GM18508 (cell line): ENCODE results near the gene WNT3.

ENCODE experiments used
- ATAC-seq: cut with Tn5 transposase; IDR thresholded peaks from one replicate; pipeline ENCODE4 v1.9.1; 2021; ENCODE audit warnings: moderate number of reproducible peaks; ENCODE audit not compliant: insufficient read depth, unreplicated experiment

The WNT3 gene

DNA sequence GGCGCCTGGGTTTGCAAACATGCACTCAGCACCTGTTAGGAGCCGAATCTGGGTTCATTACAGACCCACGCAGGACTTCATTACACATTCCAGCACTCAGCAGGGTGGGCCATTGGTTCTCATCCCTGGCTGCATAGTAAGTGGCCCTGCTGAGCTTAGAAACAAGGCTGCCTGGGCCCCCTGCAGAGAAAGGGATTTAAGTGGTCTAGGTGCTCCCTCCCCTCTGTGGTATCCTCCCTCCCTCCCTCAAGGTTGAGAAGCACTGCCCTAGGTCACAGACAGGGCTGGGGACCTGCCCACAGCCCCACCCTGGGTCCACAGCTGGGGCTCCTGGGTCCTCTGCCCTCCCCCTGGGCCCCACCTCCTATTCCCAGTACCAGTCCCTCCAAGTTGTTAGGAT is 28.3 kb downstream of the WNT3 start:
- ATAC-seq: no peak

DNA sequence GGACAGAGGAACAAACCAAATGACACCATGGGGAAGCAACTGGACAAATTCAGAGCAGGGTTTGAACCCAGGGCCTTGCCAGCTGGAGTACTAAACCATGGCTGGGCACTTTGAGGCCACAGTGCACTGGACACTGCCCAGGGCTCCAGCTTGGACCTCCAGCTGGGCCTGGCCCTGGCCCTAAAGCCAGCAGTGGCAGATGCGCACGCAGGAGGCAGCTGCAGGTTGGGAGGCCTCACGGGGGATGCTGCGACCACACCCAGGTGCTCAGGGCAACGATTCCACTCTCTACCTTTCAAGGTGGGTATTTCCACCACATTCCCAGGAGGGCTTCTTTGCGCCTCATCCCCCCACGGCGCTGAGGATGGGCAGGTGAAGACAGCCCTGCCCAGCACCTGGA is 28.9 kb downstream of the WNT3 start:
- ATAC-seq: no peak

DNA sequence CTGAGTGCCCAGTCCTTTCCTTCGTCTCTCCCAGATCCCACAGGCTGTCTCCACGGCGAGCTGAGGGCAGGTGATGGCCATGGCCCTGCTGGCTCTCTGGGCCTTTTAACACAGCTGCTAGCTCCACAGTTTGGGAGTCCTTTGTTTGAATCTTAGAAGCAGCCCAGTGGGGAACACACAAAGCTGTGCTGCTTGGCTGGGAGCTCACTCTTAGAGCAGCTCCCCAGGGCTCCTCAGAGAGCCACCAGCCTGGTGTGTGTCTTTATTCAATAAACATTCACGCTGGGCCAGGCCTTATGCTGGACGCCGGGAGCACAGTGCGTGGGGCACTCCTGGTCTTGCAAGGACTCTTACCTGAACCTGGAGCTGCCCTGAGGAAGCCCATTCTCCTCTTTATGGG is 29.7 kb downstream of the WNT3 start:
- no peak for ATAC-seq

DNA sequence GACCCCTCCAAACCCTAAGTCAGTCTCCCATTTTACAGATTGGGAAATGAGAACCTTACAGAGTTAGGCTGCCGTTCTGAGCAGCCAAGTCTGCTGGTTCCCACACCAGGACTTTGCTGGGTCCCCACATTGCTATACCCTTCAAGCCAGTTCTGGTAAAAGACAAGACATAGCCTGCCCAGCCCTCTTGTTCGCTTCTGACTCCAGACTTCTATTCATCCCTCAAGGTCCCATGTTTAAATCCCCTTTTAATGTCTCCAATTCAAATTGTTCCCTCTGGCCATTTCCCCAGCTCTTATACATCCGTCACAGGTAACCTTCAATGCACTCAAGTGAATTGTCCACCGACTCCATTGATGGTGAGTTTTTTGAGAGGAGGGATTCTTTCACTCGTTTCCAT is 30.2 kb downstream of the WNT3 start:
- no peak for ATAC-seq

DNA sequence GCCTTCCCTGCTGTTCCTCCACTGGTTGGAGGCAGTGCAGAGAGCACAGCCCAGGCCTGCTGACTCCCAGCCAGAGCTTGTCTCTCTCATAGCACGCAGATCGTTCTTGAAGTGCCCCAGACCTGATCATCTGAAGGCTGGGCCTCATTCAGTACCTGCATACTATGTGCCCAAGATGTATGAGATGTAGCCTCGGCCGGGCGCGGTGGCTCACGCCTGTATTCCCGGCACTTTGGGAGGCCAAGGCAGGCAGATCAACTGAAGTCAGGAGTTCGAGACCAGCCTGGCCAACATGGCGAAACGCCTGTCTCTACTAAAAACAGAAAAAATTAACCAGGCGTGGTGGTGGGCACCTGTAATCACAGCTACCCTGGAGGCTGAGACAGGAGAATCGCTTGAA is 31.0 kb downstream of the WNT3 start:
- no peak for ATAC-seq

DNA sequence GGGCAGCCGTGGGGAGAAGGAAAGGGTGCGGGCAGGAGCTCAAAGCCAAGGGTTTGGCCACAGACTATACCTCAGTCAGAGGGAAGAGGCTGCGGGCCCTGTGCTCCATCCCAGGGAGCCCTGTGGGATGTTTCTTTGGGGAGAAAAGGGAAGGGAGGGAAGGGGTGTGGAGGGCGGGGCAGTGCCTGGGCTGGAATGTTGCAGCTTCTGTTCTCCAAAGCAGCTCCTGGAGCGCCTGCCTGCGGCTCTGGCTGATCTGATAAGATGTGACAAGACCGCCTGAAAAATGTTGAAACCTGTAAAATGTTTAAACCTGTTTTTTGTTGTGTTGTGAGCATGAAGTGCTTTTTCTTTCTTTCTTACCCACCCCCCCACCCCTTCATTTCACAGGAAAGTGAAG is 32.8 kb downstream of the WNT3 start:
- no peak for ATAC-seq

DNA sequence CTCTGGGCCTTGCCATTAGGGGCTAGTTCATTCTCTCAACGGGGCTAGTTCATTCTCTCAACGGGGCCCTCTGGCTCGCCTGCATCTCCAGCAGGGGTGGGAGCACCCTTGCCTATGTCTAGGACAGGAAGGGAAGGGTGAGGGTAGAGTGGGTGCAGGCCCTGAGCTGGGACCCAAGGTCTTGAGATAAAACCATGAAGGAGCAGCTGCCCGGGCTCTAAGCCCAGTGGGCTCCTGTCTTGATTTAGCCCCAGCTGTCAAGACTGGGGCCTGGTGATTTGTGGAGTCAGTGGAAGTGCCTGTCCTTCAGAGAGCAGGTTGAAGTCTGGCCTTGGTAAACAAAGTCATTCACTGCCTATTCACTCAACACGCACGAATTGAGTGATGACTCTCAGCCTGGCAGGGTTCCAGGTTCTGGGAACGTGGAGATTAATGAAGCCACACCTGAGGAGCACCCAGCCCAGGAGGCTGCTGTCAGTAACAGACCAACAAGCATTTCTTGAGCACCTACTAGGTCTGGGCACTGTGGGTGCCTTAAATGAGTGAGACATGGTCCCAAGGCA is 35.4 kb downstream of the WNT3 start:
- ATAC-seq: no peak

DNA sequence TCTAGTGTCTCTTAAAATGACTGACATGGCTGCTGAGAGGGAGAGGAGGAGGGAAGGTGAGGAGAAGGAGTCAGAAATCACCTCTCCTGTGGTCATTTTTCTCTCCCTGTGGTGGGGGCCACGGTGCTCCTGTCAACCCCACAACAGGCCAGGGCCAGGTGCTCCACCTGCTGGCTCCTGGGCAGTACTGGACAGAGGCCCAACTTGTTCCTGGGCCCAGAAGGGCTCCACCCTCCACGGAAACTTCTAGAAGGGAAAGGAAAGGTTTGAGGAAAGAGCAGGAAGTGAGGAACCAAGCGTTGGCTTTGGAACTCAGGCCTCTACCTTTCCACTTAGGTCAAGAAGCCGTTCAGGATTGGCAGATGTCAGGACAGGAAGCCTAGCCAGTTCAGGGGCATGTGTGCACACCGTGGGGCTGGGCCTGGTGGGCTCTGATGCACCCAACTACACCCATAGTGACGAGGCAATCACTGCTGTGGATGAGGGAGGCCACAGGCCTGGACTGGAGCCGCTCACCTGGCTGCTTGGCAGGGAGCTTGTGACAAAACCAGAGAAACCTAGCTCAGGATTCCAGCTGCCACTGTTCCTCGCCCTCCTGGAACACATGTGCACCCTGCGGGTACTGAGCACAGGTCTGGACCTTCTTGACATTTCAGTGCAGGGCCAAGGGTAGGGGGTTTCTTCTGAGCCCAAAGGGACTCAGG is 36.1 kb downstream of the WNT3 start:
- ATAC-seq: no peak

DNA sequence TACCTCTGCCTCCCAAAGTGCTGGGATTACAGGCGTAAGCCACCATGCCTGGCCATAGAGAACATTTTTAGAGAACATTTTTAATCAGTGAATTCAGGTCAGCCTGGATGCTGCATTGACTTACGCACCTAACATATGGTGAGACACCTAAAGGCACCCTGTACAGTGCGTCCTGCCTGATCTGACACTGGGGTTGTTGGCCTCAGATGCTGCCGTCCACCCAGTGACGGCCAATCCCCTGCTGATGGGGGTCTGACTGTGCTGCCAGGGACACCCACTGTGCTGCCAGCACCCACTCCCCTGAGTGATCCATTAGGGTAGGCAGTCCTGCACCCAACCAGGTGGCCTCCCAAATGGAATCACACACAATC is 38.5 kb downstream of the WNT3 start:
- ATAC-seq: no peak

DNA sequence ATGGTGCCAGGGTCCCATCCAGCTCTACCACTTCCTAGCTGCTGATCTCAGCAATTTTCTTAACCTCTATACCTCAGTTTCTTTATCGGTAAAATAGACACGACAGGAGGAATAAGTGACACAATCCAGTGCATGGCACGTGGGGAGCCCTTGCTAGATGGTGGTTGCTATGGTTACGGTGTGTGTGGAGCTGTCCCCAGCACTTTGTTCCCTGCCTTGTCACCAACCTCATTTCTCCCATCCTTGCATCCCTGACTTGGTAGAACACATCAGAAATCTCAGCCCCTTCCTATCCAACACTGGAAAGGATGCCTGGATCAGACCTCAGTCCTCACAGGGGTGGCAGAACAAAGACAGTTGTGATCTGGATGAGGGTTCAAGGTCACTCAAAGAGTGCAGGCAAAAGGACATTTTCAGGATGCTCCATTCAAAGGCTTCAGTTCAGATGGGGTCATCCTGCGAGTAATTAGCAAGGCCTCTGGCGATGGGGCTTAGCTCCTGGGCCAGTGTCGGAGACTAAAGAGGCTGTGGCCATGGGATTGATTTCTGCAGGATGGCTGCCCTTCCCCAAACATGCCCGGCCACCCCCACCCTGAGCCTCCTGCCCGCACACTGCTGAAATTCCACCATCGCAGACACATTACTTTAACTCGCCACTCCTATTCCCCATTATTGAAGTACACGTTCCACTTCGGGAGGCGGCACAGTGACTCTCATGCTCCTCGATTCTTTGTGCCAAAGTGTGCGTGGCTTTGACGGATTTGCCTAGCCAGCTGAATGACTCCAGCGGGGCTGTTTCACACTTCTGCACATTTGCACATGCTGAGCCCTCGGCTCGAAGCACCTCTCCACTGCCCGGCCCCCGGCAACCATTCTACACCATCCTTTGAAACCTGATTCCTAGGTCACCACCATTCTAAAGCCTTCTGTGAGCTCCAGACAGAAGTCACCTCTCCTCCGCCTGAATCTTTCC is 40.3 kb downstream of the WNT3 start:
- no peak for ATAC-seq

DNA sequence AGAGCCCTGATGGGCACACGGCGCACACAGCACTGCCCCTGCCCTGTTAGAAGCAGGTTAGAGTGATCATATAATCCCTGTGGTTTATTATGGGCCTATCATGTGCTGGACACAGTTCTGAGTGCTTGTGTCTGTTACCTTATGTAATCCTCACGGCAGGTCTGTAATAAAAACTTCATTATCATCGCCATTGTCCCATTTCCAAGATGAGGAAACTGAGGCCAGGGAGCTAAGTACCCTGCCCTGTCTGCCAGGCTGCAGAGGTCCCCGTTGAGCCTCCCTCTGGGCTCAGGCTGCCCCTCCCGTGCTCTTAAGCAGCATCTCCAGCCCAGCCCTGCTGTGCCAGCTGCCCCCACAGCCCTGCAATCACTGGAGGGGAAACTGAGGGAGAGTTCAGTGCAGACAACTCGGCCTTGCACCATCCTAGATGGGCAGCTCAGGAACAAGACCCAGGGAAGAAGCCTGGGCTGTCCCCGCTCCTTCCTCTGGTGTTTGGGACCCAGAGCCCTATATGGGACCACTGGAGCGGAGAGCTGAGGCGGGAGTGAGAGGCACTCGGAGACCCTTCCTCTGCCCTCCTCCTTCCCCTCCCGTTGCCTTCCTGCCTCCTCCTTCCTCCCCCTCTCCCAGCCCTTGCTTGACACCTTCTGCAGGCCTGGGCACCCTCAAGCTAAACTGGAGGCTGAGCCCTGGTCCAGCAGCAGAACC is 42.0 kb downstream of the WNT3 start:
- no peak for ATAC-seq

DNA sequence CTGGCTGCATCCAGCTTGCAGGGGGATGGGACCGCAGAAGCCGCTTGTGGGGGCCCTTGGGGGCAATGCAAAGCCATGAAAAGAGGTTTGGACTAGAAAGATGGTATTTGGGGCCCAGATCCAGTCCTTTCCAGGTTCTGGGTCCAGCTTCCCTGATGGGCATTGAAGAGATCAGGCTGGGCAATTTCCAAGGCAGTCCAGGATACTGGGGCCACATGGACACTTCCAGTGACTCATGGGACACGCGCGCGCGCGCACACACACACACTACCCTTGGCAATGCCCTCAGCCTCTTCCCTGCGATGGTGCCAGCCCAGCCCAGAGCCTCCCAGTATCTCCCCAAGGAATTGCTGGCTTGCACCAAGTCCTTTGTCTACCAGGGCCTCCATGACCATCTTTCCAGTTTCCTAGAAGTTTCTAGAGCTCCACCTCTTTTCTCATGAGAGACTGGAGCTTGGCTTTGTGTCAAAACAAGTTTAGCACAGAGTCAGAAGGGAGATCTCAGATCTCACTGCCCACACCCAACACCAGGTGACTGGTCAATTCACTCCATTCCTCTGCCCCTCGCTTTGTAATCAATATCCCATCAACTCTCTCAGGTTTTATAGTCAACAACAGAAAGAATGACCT is 44.3 kb downstream of the WNT3 start:
- ATAC-seq: no peak

DNA sequence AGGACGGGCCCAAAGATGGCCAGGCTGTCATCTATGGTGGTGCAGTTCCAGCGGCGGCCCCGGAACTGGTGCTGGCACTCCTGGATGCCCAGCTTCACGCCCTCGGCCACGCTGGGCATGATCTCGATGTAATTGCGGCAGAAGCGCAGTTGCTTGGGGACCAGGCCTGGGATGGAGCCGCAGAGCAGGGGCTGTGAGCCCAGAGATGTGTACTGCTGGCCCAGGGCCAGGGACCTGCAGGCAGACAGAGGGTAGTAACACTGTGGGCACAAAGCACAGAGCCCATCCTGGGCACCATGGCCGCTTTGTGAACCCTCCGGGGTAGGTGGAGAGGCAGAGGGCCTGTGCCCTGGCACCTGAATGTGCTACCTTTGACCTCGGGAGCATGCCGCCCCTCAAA is 44.8 kb downstream of the WNT3 start:
- no peak for ATAC-seq

DNA sequence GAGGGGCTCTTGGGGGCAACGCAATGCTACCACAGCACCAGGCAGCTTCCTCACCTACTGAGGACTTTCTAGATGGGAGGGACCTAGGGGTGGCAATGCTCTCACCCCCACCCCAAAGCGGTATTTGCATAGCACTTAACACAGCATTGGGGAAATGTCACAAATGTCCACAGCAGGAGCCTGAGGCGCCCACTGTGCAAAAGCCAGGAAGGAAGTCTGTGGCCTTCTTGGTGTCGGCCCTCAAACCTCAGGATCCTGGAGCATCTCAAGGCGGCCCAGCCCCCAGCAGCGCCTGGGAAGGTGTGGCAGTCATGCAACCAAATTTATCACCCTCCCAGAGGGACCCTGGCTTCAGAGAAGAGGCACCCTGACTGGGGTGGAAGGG is 45.3 kb downstream of the WNT3 start:
- no peak for ATAC-seq

DNA sequence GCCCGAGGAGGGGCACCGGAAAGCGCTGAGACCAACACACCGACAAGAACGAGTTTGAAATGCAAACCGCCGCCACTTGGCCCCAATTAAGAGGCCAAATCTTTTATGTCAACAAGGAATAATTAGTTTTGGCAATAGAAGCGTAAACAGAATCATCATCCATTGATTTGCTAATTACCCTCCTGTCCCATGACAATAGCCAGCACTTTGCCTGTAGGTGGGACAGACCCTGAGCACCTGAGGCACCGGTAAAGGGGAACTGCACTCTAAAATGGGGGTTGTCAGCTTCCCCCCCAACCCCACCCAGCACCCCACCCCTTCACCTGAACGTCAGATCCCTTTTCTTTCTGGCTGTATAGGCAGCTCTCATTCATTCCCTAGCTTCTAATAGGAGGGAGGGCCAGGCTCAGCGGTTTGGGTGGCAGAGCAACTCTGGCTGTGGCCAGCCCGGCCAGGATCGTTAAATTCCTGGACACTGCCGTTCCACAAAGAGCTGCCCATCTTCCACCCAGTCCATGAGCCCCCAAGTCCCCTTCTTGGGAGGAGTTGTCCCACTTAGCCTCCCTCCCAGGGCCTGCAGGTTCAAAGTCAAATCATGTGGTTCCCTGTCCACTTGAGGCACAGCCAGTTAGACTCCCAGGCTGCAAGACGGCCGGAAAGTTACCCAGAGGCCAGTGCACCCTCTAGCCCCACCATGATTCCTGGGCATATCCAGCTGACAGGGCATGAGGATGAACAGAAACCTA is 45.8 kb downstream of the WNT3 start:
- ATAC-seq: no peak

DNA sequence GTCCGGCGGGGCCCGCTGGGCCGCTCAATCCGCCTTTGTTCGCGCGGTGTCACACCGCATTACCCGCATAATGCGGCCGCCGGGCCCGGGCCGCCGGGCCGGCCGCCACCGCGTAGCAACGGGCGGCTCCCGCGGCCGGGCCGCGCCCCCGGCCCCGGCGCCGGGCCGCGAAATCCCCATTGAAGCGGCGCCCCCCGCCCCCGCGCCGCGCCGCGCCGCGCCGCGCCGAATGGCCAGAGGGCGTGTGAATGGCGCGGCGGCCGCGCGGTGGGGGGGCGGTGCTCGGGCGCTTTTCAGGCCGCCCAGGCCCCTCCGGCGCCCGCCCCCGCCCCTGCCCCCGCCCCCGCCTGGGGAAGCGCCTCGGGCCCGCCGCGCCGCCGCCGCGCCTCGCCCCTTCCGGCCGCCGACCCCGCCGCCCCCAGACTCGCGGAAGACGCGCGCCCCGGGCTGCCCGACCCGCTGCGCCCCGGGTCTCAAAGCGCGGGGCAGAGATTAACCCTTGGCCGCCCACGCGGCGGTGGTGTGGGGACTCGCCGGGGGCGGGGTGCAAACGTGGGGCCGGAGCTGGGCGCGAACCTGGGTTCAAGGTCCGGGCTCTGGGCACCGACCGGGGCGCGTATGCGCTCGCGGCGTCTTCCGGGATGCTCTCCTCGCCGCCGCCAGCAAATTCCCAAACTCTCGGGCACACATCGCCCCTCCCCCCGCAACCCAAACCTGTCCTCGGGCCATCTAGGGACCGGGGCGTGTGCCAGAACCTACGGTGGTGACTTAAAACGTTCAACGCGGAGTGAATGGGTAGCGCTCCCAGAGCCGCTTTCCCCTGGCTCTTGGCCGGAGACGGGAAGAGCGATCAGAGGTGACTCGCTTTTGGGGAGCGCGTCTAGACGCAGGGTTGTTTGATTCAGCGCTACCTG is 46.7 kb downstream of the WNT3 start:
- ATAC-seq: no peak

DNA sequence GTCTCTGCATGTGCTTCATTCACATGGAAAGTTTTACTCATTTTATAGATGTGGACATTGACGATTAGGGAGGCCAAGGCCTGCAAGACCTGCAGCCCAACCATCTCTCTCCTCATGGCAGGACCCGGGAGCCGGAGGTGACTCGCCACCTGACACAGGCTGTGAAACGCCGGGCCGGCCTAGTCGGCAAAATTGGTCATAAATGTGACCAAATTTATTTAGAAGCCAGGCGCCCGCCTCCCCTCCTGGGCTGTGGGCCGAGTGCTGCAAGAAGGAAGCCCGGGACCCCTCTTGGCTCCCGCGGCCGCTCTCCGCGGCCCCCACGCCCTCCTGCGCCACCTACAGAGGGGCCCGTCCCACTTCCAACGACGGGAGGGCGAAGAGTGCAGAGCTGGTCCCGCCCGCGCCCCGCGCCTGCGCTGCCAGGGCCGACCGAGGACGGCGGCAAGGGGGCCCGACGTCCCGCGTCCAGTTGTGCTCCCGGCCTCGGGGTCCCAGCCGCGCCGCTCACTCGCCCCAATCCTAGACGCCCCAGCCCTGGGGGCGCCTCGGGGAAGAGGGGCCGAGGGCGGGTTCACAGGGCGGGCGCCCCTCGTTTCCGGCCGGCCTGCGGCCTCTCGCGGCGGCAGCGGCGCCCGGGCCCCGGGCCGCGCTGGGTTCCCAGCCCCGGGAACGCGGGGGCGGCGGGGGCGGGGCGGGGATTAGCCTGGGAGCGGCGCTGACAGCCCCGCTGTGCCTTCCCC is 47.5 kb downstream of the WNT3 start:
- ATAC-seq: no peak

DNA sequence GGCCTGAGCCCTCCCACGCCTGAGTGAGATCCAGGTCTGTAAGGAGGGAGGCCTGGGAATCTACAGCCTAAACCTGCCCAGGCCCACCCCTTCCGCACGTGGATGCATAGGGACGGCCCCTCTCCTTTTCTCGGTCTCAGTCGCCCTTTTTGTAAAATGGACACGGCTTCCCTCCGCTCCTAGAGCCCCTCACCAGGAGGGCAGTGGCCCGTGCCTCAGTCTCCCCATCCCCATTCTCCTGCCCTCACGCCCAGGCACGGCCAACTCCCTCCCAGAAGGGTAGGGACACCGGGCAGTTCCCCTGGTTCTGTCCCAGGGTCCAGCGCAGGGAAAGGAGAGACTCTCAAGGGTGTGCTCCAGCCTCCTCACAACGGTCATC is 48.1 kb downstream of the WNT3 start:
- no peak for ATAC-seq
